ENCODE results near the gene VWA2.

The VWA2 gene

GRCh38 chr10:114242235-114242634 is 3.2 kb downstream of the VWA2 start:
- H3K9me3 Mint-ChIP-seq: no peaks in the 10 kb centered on the region
- peaks cover 5% of the 10 kb centered on the region for H3K4me1 Mint-ChIP-seq
- H3K36me3 Mint-ChIP-seq (ENCODE audit: low read depth): no peaks in the 10 kb centered on the region
- H3K27ac Mint-ChIP-seq: no peak overlapping the region
- H3K27me3 Mint-ChIP-seq (ENCODE audit: low read depth): peaks cover 94% of the 10 kb centered on the region
- no peak overlapping the region for H3K4me3 Mint-ChIP-seq
- TF ChIP-seq CTCF (IDR thresholded peaks at IDR 0.05; ENCODE audit: unreplicated experiment in 3 of 3): no peak

GRCh38 chr10:114243661-114244060 is 4.6 kb downstream of the VWA2 start:
- Mint-ChIP-seq H3K27me3 (ENCODE audit: low read depth) (peaks cover 85% of the 10 kb centered on the region), H3K27ac (no peak overlapping the region), H3K9me3 (no peaks in the 10 kb centered on the region), H3K36me3 (ENCODE audit: low read depth) (no peaks in the 10 kb centered on the region), H3K4me1 (peaks cover 5% of the 10 kb centered on the region), H3K4me3 (no peak overlapping the region)
- TF ChIP-seq CTCF (IDR thresholded peaks at IDR 0.05; ENCODE audit: unreplicated experiment in 3 of 3): no peak

- no peak overlapping the region for H3K27ac Mint-ChIP-seq
- H3K27me3 Mint-ChIP-seq (ENCODE audit: low read depth): peaks cover 80% of the 10 kb centered on the region
- no peaks in the 10 kb centered on the region for H3K9me3 Mint-ChIP-seq
- peaks cover 5% of the 10 kb centered on the region for H3K4me1 Mint-ChIP-seq
- TF ChIP-seq CTCF (IDR thresholded peaks at IDR 0.05; ENCODE audit: unreplicated experiment in 3 of 3): no peak
- H3K36me3 Mint-ChIP-seq (ENCODE audit: low read depth): no peaks in the 10 kb centered on the region
- H3K4me3 Mint-ChIP-seq: no peak overlapping the region
Measured at GRCh38 chr10:114244126-114244525, 5.1 kb downstream of the VWA2 start.

- peaks cover 69% of the 10 kb centered on the region for H3K27me3 Mint-ChIP-seq (ENCODE audit: low read depth)
- H3K27ac Mint-ChIP-seq: no peak overlapping the region
- H3K36me3 Mint-ChIP-seq (ENCODE audit: low read depth): no peaks in the 10 kb centered on the region
- H3K4me1 Mint-ChIP-seq: peaks cover 5% of the 10 kb centered on the region
- no peak overlapping the region for H3K4me3 Mint-ChIP-seq
- H3K9me3 Mint-ChIP-seq: no peaks in the 10 kb centered on the region
- no peak for TF ChIP-seq CTCF (IDR thresholded peaks at IDR 0.05; ENCODE audit: unreplicated experiment in 3 of 3)
Measured at GRCh38 chr10:114245121-114245791, 6.2 kb downstream of the VWA2 start.

- Mint-ChIP-seq H3K27me3 (ENCODE audit: low read depth) (peaks cover 60% of the 10 kb centered on the region), H3K4me3 (no peak overlapping the region), H3K36me3 (ENCODE audit: low read depth) (no peaks in the 10 kb centered on the region), H3K27ac (no peak overlapping the region), H3K4me1 (peaks cover 12% of the 10 kb centered on the region), H3K9me3 (no peaks in the 10 kb centered on the region)
- no peak for TF ChIP-seq CTCF (IDR thresholded peaks at IDR 0.05; ENCODE audit: unreplicated experiment in 3 of 3)
Measured at GRCh38 chr10:114246679-114247305, 7.7 kb downstream of the VWA2 start.

GRCh38 chr10:114250236-114250635 is 11.2 kb downstream of the VWA2 start:
- no peak for TF ChIP-seq CTCF (IDR thresholded peaks at IDR 0.05; ENCODE audit: unreplicated experiment in 3 of 3)
- H3K36me3 Mint-ChIP-seq (ENCODE audit: low read depth): no peaks in the 10 kb centered on the region

More at GRCh38 chr10:114250236-114250635, 11.2 kb downstream of the VWA2 start:
- Mint-ChIP-seq H3K4me1 (peaks cover 8% of the 10 kb centered on the region), H3K9me3 (peaks cover 5% of the 10 kb centered on the region), H3K4me3 (no peak overlapping the region), H3K27ac (no peak overlapping the region), H3K27me3 (ENCODE audit: low read depth) (peaks cover 37% of the 10 kb centered on the region)

Measured in nephron (organoid).